Placental epithelial cell (primary cell): Measurements from ENCODE around the gene BICD2. TPM values are rescaled to one million over a fixed set of nuclear protein-coding genes. Genes with fewer than 3 reads are reported as not detected.

Experiments
- total RNA-seq: library from RNA; depleted of rRNA; stranded (reverse); fragments of >200 nt; gene quantifications from 2 replicates; pipeline ENCODE4 v1.2.3, GENCODE V29; 2012

The BICD2 gene
- 31.0 and 42.4 TPM in 2 replicates for total RNA-seq

GRCh38 chr9:92764381-92764987 is at the start of gene BICD2:
BICD2 (minus strand) TSS chr9:92764833; CDS start chr9:92764744, 89 bp downstream.

GRCh38 chr9:92669890-92670708 is 94.5 kb downstream of the BICD2 start, which contains the start of gene IPPK:
IPPK (minus strand) TSS chr9:92670131; CDS start chr9:92669988, 143 bp downstream.

Other genes starting within 250 kb of the BICD2 start
- under 0.01 and 0.98 TPM in 2 replicates for gene ECM2, start 228.8 kb downstream of the BICD2 start, total RNA-seq
- 10.2 and 11.3 TPM in 2 replicates for gene IPPK, start 94.7 kb downstream of the BICD2 start, total RNA-seq
- gene ZNF484, start 113.2 kb upstream of the BICD2 start, total RNA-seq: 14.0 and 14.1 TPM in 2 replicates
- gene FGD3, start 182.7 kb upstream of the BICD2 start, total RNA-seq: 2.0 and 2.7 TPM in 2 replicates